HL-60 (cell line): ENCODE data around the gene TAP2.

Experiments
- CTCF ChIP-seq: IDR thresholded peaks from one replicate; pipeline ENCODE4 v1.5.1; 2011; ENCODE audit warnings: low read length, control low read depth, inconsistent platforms; ENCODE audit not compliant: insufficient read depth
- POLR2AphosphoS5 ChIP-seq: IDR thresholded peaks from 2 replicates; pipeline ENCODE4 v1.6.1; 2012; ENCODE audit warnings: low read depth

GRCh38 chr6:32852844-32853540 lies 14.5 kb upstream of the TAP2 start:
- TF ChIP-seq CTCF = no peak
- no peak for TF ChIP-seq POLR2AphosphoS5
